GM20431 (cell line): ENCODE measurements around the gene DPM3.

Source experiments
- in situ Hi-C: fragments of 300-500 bp; cut with MseI, MboI; formaldehyde crosslinking; loops from one replicate; pipeline ENCODE4 v1.15.0; 2020; ENCODE audit warnings: low sequenced_read_pairs; ENCODE audit not compliant: unreplicated experiment

DPM3 gene

GRCh38 chr1:155105604-155106011 lies 34.7 kb downstream of the DPM3 start:
- in situ Hi-C loops = no loop called here

DNA sequence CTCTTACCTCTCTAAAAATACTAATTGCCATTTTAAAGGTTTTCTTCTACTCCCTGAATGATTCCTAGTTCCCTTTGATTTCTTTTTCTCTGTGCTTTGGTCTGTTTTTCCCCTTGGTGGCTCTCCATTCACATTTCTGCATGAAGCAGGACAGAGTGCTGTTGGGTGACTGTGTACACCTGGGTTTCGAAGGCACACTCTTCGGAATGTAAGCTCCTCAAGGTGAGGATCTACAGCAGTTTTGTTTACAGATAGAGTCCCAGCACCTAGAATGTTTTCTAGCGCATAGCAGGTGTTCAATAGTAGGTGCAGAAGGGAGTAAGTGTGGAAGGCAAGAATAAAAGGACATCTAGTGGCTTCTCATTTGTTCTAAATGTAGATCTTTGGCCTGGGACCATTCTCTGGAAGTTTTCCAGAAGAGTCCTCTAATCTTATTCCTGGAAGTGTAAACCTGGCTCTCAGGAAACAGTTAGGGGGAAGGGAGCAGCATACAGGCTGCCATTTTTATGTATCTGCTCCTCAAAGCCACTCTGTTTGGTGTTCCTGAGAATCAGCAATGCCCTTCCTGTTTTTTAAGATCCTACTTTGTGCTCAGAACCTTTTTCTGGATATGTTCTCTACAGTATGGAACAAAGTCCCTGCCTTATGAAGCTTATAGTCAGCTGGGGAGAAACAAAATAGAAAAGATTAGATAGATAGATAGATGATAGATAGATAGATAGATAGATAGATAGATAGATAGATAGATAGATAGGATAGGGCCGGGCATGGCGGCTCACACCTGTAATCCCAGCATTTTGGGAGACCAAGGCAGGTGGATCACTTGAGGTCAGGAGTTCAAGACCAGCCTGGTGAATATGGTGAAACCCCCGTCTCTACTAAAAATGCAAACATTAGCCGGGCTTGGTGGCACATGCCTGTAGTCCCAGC lies 35.5 kb downstream of the DPM3 start:
- in situ Hi-C loops = no loop called here

DNA sequence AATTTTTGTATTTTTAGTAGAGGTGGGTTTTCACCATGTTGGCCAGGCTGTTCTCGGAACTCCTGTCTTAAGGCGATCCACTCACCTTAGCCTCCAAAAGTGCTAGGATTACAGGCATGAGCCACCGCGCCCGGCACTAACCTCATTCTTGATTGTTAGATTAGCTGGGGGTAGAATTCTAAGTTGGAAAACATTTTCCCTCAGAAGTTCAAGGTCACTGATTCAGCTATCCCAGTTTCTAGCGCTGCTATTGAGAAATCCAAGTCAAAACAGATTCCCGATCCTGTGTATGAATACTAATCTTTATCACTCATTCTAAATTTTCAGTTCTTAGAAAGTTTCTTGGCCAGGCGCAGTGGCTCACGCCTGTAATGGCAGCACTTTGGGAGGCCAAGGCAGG lies 37.0 kb downstream of the DPM3 start:
- in situ Hi-C loops = no loop called here

GRCh38 chr1:155099331-155099730 lies 41.0 kb downstream of the DPM3 start:
- in situ Hi-C loops = loop anchor here (5.0 kb wide), 1 partner anchor 63 kb away; no protein-coding TSS in a partner anchor

DNA sequence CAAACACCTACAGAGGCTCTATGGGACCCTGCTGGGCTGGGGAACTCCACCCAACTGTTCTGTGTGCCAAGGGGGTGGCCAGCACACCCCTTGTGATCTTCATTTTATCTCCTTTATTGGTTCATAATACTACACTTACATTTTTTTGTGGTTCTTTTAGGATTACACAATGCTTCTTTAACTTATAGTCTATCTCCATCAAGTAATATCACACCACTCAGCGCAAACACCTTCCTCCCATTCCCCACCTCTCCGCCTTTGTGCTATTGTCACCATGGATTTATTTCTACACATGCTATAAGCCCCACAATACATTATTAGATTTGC lies 45.7 kb downstream of the DPM3 start:
- in situ Hi-C loops = no loop called here

DNA sequence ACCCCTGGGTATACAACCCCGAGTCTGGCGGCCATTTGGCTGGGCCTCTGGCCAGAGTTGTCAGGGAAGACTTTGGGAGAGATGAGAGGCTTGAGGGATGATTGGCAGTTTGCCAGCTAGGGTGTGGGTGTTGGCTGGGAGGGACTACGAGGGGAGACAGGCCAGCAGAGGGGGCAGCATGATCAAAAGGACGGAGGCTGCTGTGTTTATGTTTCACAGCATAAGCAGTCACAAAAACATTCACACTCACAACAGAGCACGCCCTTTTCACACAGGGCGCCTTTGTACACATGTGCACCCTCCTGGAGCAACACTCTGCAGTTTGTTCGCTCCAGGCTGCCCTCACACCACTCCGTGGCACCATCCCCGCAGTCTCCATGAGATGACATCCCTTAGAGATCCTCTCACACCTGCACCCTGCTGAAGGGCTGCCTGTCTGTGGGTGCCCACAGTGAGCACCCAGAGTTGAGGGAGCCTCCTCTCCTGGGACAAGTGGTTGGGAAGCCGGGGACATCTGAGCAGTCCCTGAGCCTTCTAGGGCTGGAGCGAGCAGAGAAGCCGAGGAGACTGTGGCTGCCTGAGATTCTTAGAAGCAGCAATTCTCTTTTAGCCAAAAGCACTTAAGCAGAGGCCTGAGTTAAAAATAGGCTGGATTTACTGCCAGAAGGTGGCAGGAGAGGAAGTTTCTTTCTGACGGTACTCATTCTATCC lies 46.3 kb downstream of the DPM3 start:
- in situ Hi-C loops = no loop called here

GRCh38 chr1:155092641-155093040 lies 47.7 kb downstream of the DPM3 start:
- in situ Hi-C loops = no loop called here

GRCh38 chr1:155092131-155092530 lies 48.2 kb downstream of the DPM3 start:
- in situ Hi-C loops = no loop called here

DNA sequence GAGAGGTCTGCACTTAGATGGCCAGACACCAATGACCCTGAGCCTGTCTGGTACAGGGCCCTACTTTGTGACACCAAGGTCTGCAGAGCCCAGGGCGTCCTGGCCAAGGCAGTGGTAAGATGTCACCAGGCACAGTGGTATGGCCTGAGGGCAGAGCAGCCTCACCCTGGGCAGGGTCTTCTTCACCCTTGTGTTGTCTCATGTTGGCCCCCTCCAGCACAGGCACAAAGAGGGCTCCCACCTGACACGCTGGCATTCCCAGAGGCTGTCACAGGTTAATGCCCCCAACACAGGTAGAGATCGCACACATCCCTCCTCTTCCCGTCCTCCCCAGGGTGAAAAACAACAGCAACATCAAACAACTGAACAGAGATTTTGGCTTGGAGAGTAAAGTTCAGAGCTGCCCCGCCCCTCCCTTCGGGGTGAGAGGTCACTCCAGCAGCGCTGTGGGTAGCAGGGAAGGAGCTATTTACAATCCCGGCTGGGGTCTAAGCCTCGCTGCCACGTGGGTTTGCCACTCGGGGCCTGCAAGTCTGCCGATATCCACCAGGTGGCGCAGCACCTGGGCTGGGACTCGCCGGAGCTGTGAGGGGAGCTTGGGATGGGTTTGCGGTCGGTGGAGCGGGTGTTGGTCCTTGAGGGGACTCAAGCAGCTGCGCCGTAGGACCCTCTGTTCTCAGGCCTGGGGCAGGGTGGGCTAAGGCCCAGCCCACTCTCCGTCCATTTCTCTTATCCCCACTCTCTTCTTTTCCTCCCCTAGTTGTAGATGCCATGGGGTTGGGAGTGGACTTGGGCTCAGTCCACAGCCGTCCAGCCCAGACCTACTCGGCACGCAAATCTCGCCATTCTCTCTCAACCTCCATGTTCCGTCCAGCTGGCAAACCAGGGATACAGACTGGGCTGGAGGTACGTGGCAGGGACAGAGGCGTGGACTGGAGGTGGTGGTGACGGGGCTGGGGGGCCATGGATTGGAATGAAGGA lies 49.0 kb downstream of the DPM3 start:
- in situ Hi-C loops = no loop called here
